Thymus (tissue), 11 donors: ENCODE data around the gene ZNF160. TPM values are rescaled to one million over a fixed set of nuclear protein-coding genes. Genes with fewer than 3 reads are reported as not detected.
"Not testable (repeated sequence)": the region's sequence is repeated elsewhere in the genome, so short reads cannot be mapped to it uniquely, and the experiment has no call there.

Experiments
- DNase-seq, 9 donors: peaks; one replicate each; pipeline ENCODE4 v3.0.0-alpha.2; 2013; ENCODE audit warnings: low spot score in 9 of 9, low read depth in 6 of 9, missing footprints in 1 of 9
- H3K27ac ChIP-seq, 2 donors: one replicate each; pipeline ENCODE4 v1.5.1; 2013; ENCODE audit warnings: control low read depth in 1 of 2, low read depth in 1 of 2, low read length in 1 of 2, mild to moderate bottlenecking in 1 of 2, moderate library complexity in 1 of 2
- H3K27me3 ChIP-seq, 2 donors: one replicate each; pipeline ENCODE4 v1.5.1; 2013; ENCODE audit warnings: low read length in 1 of 2; ENCODE audit not compliant: control insufficient read depth in 2 of 2, insufficient read depth in 1 of 2
- H3K36me3 ChIP-seq, 2 donors: one replicate each; pipeline ENCODE4 v1.5.1; 2013; ENCODE audit warnings: low read length in 1 of 2, mild to moderate bottlenecking in 1 of 2, moderate library complexity in 1 of 2; ENCODE audit not compliant: control insufficient read depth in 2 of 2, insufficient read depth in 2 of 2
- H3K4me1 ChIP-seq, 2 donors: one replicate each; pipeline ENCODE4 v1.5.1; 2013; ENCODE audit warnings: low read length in 2 of 2; ENCODE audit not compliant: control insufficient read depth in 2 of 2, insufficient read depth in 2 of 2
- H3K4me3 ChIP-seq, 2 donors: one replicate each; pipeline ENCODE4 v1.5.1; 2013; ENCODE audit warnings: low read length in 2 of 2, control low read depth in 1 of 2, mild to moderate bottlenecking in 1 of 2
- H3K9me3 ChIP-seq, 2 donors: one replicate each; pipeline ENCODE4 v1.5.1; 2013; ENCODE audit warnings: low read length in 1 of 2, mild to moderate bottlenecking in 1 of 2; ENCODE audit not compliant: control insufficient read depth in 2 of 2, insufficient read depth in 1 of 2
- WGBS: extraction: QIAGEN DNeasy Blood & Tissue Kit; methylation state at CpG from one replicate; pipeline ENCODE4 v1.1.7; 2013; 5-methylcytosine and 5-hydroxymethylcytosine counted together
- polyA plus RNA-seq: library from polyadenylated mRNA; stranded (reverse); fragments of 200-250 nt; gene quantifications from one replicate; pipeline ENCODE4 v1.2.3, GENCODE V29; 2013
- total RNA-seq: library from RNA; stranded (reverse); fragments of 120-200 nt; gene quantifications from one replicate; pipeline ENCODE4 v1.2.4, GENCODE V29; 2013
- donor health status: healthy.

The ZNF160 gene
- total and polyA plus RNA-seq, 2 donors, result 20.5 to 33.1 TPM

DNA sequence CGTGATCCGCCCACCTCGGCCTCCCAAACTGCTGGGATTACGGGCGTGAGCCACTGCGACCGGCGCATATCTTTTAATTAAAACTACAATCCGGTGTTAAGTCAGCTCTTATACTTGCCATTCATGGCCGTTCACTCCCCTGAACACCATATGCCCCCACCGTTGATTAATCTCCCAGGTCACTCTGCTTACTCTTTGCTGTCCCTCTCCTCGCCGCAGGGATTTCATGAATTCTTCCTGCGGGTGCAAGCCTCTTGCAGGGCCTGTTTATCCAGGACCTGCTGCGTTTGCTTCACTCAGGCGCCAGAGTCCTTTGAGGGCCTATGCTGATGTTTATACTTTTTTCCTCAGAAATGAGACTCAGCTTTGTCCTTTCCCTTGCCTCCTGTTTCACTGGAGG lies 57.7 kb downstream of the ZNF160 start:
- DNase-seq, result no peak
- peaks cover 1 to 29% of the 10 kb centered on the region in 2 donors for H3K9me3 ChIP-seq
- WGBS, result 93% methylated on average over 16 of the region's 16 CpGs

DNA sequence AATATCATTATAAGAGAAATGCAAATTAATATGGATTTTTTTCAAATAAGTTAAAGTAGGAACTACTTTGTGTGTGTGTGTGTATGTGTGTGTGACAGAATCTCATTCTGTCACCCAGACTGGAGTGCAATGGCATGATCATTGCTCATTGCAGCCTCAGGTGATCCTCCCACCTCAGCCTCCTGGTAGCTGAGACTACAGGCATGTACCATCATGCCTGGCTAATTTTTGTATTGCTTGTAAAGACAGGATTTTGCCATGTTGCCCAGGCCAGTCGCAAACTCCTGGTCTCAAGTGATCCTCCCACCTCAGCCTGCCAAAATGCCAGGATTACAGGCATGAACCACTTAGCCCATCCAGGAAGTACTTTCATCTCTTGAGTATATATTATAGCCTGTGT lies 61.9 kb downstream of the ZNF160 start:
- Histone ChIP-seq H3K9me3 (peaks cover 4 to 27% of the 10 kb centered on the region in 2 donors), H3K36me3 (no peaks in the 10 kb centered on the region)

More for the DNA sequence above, 57.7 kb downstream of the ZNF160 start:
- H3K4me1 ChIP-seq, result no peaks in the 10 kb centered on the region
- no peaks in the 10 kb centered on the region for H3K27me3 ChIP-seq
- H3K36me3 ChIP-seq, result no peaks in the 10 kb centered on the region
- H3K4me3 ChIP-seq, result no peak overlapping the region
- no peak overlapping the region for H3K27ac ChIP-seq

DNA sequence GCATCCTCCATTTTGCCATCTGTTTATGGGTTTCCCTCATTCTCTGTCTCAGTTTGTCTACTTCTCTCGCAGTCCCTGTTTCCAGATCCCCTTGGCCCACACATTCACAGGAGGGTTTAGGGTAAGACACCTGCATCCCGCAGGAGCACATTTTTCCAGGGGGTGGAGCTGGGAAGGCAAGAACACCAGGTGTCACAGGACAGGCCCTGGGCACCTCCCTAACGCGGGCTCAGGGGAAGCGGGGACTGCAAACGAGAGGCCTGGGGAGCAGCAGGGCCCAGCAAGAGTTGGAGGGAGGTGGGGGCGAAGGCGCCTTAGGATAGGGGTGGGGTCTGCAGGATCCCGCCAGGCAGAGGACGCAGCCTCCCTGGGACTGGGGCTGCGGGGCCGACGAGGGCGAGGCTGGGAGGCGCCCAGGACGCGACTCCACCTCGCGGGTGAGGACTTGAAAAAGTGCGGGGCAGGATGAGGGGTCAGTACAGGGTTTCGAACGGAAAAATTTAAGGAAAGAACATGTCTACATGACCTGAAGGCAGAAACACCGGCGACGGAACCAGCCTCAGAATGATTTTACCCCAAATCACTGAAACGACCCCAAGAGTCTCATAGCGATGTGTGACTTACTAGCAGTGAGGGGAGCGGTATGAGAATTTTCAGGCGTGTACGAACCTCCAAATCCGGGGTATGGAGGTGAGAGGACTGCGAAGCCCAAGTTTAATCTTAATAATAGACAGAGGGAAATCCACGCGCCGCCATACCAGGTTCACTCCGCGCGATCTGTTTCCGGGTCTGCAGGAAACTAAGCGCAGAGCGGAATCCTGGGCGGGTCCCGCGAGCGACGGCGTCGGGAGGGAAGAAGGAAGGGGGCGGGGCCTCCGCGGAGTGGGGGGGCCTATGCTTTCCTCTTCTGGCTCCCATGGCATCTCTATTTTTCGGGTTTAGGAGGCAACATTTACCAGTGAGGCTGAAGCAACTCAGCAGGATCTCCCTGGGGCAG lies 65.8 kb downstream of the ZNF160 start:
- peak overlapping the region; percentile 6 to 8 for H3K4me3 ChIP-seq
- H3K4me1 ChIP-seq, result no peaks in the 10 kb centered on the region
- WGBS, result 26% methylated on average over 52 of the region's 52 CpGs
- DNase-seq, result peak in 2 of 9 donors; percentile 9 to 18
- peaks cover 4 to 21% of the 10 kb centered on the region in 2 donors for H3K9me3 ChIP-seq
- peaks cover 0 to 2% of the 10 kb centered on the region in 2 donors for H3K27me3 ChIP-seq
- no peaks in the 10 kb centered on the region for H3K36me3 ChIP-seq
- H3K27ac ChIP-seq, result no peak overlapping the region

More for the DNA sequence above, 61.9 kb downstream of the ZNF160 start:
- Histone ChIP-seq H3K27ac (no peak overlapping the region), H3K27me3 (peaks cover 0 to 2% of the 10 kb centered on the region in 2 donors), H3K4me1 (no peaks in the 10 kb centered on the region), H3K4me3 (no peak overlapping the region)
- no peak for DNase-seq
- 89% methylated on average over 1 of the region's 1 CpG for WGBS

DNA sequence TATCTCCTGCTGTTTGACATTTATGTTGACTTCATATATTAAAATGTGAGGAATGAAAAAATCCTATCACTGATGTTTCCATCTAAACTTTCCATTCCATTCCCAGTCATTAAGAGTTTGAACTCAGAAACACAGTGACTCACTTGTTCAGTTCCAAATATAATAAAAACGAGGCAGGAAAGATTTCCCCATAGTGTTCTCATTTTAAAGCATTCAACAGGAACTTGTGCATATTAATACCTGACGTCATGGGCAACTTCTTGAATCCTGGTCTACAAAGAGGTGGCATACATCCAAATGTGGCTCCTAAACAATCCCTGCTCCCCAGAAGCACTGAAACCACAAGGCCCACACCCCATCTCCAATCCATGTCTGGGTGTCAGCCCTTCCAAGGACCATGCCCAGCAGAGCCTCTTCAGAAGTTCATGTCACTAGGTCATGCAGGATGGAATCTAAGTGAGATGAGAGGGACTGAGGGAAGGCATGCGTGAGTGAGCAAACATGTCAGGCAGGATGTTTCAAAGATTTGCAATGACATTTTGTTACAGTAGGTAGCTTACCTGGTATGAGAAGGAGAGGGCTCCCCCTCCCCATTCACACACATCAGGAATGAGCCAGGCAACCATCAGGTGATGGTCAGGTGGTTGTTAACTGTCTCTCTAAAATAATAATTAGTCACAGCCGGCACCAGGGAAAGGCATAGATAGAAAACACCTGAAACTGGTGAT lies 68.1 kb downstream of the ZNF160 start:
- H3K27me3 ChIP-seq, result peaks cover 0 to 2% of the 10 kb centered on the region in 2 donors

DNA sequence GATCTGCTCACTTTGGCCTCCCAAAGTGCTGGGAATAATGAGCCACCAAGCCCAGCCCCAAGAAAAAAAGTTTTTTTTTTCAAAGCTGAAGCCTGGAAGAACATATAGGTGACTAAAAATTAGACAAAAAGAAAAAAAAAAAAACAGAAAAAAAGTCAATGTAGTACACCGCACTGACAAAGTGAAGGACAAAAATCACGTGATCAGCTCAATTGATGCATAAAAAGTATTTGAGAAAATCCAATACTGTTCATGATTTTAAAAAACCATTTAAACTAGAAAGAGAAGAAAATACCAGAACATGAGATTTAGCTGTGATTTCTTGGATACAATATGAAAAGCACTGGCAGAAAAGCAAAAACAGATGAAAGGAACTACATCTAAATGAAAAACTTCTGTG lies 69.2 kb downstream of the ZNF160 start:
- Histone ChIP-seq H3K36me3 (no peaks in the 10 kb centered on the region), H3K27ac (no peak overlapping the region), H3K4me1 (no peaks in the 10 kb centered on the region), H3K9me3 (peaks cover 4 to 21% of the 10 kb centered on the region in 2 donors), H3K4me3 (no peak overlapping the region), H3K27me3 (peaks cover 0 to 2% of the 10 kb centered on the region in 2 donors)
- DNase-seq, result no peak
- WGBS, result 95% methylated on average over 2 of the region's 2 CpGs

More for the DNA sequence above, 68.1 kb downstream of the ZNF160 start:
- Histone ChIP-seq H3K27ac (no peak overlapping the region), H3K9me3 (peaks cover 4 to 21% of the 10 kb centered on the region in 2 donors), H3K36me3 (no peaks in the 10 kb centered on the region), H3K4me3 (no peak overlapping the region), H3K4me1 (no peaks in the 10 kb centered on the region)
- no peak for DNase-seq
- 85% methylated on average over 4 of the region's 4 CpGs for WGBS

DNA sequence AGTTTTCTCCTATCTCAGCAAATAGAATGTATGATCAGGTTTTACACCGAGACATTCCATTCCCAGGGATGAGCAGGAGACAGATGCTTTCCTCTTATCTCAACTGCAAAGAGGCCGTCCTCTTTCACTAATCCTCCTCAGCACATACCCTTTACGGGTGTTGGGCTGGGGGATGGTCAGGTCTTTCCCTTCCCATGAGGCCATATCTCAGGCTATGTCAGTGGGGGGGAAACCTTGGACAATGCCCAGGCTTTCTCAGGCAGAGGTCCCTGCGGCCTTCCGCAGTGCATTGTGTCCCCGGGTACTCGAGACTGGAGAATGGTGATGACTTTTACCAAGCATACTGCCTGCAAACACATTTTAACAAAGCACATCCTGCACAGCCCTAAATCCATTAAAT lies 74.9 kb downstream of the ZNF160 start:
- H3K9me3 ChIP-seq, H3K27ac ChIP-seq: not testable (repeated sequence)

DNA sequence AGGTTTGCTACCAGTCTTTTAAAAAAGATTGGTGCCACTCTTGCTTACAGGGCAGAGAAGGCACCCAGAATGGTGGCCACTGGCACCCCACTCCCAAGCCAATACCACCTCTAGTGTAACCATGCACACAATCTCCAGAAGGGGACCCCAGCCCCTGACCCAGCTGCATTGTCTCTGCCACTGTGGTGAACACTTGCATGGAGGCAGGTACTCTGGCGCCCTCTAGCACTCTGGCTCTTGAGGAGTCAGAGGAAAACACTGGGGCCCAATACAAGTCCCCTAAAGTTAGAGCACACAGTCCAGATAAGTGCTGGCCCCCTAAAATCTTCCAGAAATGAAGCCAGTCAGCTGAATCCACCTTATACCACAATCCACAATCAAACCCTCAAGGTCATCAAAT lies 83.5 kb downstream of the ZNF160 start:
- DNase-seq, result no peak
- peaks cover 1 to 18% of the 10 kb centered on the region in 2 donors for H3K9me3 ChIP-seq
- H3K4me3 ChIP-seq, result no peak overlapping the region
- H3K36me3 ChIP-seq, result no peaks in the 10 kb centered on the region
- H3K4me1 ChIP-seq, result no peaks in the 10 kb centered on the region
- WGBS, result 36% methylated on average over 1 of the region's 1 CpG
- H3K27me3 ChIP-seq, result no peaks in the 10 kb centered on the region
- no peak overlapping the region for H3K27ac ChIP-seq

More for the DNA sequence above, 74.9 kb downstream of the ZNF160 start:
- H3K4me1 ChIP-seq, DNase-seq, H3K4me3 ChIP-seq, H3K27me3 ChIP-seq, H3K36me3 ChIP-seq: not testable (repeated sequence)
- 53% methylated on average over 7 of the region's 7 CpGs for WGBS
